IPS-NIHi7 (cell line): ENCODE data around the gene ST6GAL2.

Experiments
- DNase-seq: peaks from one replicate; pipeline ENCODE4 v3.0.0; 2012; ENCODE audit warnings: mixed read lengths; ENCODE audit errors: extremely low spot score

ST6GAL2 gene

DNA sequence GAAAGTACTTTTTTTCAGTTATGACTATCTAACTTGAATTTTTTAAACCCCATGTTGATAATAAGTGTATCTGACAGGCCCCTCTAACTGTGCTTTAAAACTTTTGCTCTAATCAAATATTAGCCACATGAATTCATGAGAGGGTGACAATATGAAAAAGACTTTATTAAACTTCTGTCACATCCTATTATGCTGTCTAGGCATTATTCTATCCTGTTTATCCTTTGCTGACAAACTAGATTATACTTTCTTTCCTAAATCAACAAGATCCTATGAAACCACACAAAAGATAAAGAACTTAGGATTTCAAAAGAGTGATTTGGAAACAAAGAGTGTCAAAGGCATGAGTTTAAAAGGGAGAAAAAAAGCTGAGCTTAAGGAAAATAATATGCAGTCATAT is 57.8 kb downstream of the ST6GAL2 start:
- no peak for DNase-seq

DNA sequence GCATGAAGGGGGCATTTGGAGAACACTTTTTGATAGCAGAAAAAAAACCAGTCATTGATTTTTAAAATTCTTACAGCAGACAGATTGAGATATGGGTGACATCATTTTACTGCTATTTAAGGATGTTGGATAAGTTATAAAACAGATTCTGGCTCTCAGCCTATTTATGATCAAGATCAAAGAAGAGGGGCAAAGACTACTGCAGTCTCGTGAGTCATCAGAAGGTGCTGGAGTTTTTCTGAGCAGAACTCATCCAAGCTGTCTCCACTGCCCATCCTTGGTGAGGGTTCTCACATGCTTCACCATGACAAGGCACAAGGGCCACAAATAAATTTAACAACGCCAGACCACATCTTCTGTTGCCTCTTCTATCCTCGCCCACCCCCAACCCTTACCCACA is 58.8 kb downstream of the ST6GAL2 start:
- no peak for DNase-seq

GRCh38 chr2:106825161-106825560 is 60.8 kb downstream of the ST6GAL2 start:
- DNase-seq, result no peak

- DNase-seq, result no peak
These were observed 69.0 kb downstream of the ST6GAL2 start for GRCh38 chr2:106816974-106817373.

GRCh38 chr2:106812841-106813240 is 73.1 kb downstream of the ST6GAL2 start:
- no peak for DNase-seq

DNA sequence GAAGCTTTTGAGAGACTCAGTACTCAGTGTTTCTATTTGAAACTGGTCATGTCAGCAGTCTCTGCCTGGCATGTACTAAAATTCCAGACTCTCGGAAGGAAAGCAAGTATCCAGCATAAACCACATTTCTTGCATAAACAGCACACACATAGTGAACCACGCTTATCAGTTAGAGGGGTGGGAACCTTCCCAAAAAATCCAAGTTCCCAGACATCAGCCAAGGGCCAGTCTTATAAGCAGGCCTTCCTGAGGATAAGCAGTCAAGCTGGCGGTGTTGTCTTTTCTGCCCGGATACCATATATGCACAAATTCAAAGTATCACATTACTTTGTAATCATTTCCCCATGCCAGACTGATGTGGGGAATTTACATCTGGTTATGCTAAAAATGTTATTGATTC is 73.6 kb downstream of the ST6GAL2 start:
- no peak for DNase-seq

- DNase-seq, result no peak
These were observed 80.3 kb downstream of the ST6GAL2 start for GRCh38 chr2:106805716-106806115.

GRCh38 chr2:106804161-106804560 is 81.8 kb downstream of the ST6GAL2 start:
- no peak for DNase-seq

DNA sequence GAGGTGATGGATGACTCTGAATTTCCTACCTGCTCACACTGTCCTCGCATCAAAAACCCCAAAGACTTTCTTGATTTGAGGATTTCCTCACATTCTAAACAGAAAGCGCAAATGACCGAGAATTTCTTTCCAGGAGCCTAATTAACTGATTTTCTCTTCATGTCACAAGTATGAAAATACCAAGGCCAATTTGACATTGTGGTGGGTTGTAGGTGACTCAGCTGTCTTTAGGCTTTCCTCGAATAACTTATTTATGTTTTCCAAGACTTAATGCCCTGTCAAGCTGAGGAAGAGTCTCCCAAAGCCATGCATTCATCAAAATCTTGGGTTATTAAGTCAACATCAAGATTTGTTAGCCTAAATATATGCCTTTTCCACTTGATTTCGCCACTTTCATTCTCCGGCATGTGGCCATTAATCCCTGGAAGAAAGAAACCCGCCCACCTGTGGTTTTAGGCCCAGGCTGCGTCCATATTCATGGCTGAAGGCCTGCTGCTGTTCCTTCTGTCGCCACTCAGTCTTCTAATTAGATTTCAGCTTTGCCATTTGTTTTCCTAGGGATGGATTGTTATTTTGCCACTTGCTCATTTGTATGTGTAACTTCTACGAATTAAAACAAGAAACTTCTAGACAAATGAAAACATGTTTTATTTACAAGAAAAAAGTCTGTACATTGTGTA is 84.9 kb downstream of the ST6GAL2 start:
- DNase-seq, result peak; percentile 44

GRCh38 chr2:106800180-106800579 is 85.8 kb downstream of the ST6GAL2 start:
- DNase-seq, result no peak

DNA sequence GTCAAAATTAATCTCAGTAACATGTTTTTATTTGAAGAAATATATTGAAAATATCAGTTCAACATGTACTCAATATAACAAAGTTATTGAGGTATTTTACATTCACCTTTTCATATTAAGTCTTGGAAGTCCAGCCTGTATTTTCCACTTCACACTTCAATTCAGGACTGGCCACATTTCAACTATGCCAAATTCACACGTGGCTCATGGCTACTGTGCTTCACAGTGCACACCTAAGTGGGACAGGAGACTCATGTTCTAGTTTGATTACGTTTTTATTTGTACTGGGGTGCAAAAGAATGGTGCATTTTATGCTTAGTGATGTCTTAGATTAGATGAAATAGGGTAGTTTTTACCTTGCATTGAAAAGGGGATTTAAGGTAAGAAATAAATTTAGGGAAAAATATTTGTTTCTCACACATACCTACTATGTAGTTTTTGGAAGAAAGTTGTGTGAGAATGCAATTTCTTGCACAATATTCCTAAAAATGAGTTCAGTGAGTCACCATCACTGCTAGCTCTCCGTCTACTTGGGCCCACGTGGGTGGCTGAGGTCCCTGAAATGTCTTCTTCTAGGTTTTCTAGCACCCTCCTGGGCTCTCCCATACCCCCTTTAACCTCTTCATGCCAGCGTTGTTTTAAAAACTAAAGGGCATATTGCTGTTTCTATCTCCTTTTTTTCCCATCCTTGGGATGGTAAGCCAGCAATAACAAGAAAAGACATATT is 87.0 kb downstream of the ST6GAL2 start:
- DNase-seq, result no peak

DNA sequence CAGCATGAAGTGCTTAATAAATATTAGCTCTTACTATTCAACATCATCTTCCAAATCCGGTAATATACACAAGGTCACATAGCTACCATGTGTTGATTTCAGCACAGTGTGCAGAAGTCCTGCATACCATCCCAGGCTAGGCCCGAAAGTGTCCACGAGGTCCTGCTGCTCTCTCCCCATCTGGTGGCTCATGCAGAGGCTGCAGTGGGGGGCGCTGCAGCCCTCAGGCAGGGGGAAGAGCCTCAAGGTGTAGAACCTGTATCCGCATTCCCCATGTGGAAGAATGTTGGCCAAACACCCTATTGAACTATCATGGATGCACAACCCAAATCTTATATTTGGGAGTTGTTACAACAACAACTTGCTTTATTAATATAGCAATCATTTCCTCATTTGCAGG is 88.5 kb downstream of the ST6GAL2 start:
- DNase-seq, result no peak

- DNase-seq, result no peak
These were observed 93.3 kb downstream of the ST6GAL2 start for GRCh38 chr2:106792671-106793070.

- no peak for DNase-seq
These were observed 96.8 kb downstream of the ST6GAL2 start for GRCh38 chr2:106789185-106789584.

DNA sequence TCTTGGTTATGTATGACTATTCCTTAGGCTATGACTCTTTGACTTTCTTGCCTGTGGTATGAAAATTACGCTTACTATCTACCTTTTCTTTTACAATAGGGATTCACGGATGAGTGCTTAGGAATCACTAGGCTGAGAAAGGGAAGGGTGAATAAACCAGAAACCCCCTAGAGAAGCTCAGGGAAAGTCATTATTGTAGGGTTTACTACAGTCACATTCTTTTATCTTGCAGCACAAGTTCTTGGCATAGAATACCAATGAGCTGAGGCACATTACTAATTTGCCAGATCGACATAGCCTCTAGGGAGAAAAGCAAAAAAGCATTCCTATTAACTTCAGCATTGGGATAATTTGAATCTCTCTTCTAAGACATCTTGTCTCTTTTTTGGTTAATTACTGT is 103.3 kb downstream of the ST6GAL2 start:
- no peak for DNase-seq

DNA sequence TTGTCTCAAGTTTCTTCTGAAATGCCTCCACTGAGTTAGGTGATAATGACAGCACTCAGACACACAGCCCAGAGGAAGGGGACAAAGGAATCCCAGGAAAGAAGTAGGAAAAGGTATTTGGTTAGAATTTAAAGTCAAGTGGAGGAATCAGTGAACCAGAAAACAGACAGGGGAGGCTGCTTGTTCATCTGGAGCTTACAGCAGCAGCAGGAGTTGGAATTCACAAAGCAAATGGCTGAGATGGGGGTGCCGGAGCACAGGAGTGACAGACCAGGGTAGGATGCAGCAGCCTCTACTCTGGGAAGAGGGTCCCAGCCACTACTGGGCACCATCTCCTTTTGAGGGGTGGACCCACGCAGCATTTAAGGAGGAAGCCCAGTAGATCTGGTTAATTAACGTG is 104.8 kb downstream of the ST6GAL2 start:
- no peak for DNase-seq

GRCh38 chr2:106771811-106772210 is 114.2 kb downstream of the ST6GAL2 start:
- no peak for DNase-seq

- DNase-seq, result no peak
These were observed 115.0 kb downstream of the ST6GAL2 start for GRCh38 chr2:106770986-106771385.

GRCh38 chr2:106764614-106765013 is 121.4 kb downstream of the ST6GAL2 start:
- no peak for DNase-seq

DNA sequence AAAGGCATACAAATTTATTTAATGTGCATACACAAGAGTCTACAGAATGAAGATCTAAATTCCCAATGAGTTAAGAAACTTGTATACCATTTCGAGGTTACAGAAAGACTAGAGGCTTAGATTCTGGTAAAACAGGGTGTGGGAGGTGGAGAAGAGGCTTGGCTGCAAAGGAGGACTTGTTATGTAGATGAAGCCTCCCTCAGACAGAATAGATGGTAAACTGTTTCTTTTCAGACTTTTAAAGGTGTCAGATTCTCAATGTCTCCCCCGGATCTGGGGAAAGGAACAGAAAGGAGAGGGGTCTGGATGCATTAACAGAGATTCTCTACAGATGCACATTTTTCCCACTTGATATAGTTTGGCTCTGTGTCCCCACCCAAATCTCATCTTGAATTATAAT is 126.0 kb downstream of the ST6GAL2 start:
- DNase-seq, result no peak

GRCh38 chr2:106758901-106759497 is 127.0 kb downstream of the ST6GAL2 start:
- DNase-seq, result no peak
